GM12878 (cell line): Measurements from ENCODE around the gene PHAF1. TPM values are rescaled to one million over a fixed set of nuclear protein-coding genes. Genes with fewer than 3 reads are reported as not detected.

ENCODE experiments used
- BHLHE40 ChIP-seq, 2 experiments: fragments of 450-650 bp in 1 of 2; IDR thresholded peaks; 2 replicates each; pipeline ENCODE4 v1.6.1; 2011 to 2017; ENCODE audit warnings: low read depth in 2 of 2, borderline replicate concordance in 1 of 2, improper control_type of control experiment in 1 of 2, low read length in 1 of 2, mild to moderate bottlenecking in 1 of 2
- CBFB ChIP-seq: IDR thresholded peaks from 2 replicates; pipeline ENCODE4 v1.6.1; 2016; ENCODE audit warnings: antibody characterized with exemption, low read depth
- CHD2 ChIP-seq: IDR thresholded peaks from 2 replicates; pipeline ENCODE4 v1.6.1; 2011; ENCODE audit warnings: low read depth, low read length, improper control_type of control experiment, borderline replicate concordance
- EED ChIP-seq: sonication (generic); IDR thresholded peaks from 2 replicates; pipeline ENCODE4 v1.6.1; 2016; ENCODE audit warnings: antibody characterized with exemption, low read depth
- ELK1 ChIP-seq: IDR thresholded peaks from 2 replicates; pipeline ENCODE4 v1.6.1; 2012; ENCODE audit warnings: low read depth, low read length, improper control_type of control experiment
- GATAD2B ChIP-seq: fragments of 450-650 bp; conservative IDR thresholded peaks from 2 replicates; pipeline ENCODE4 v1.6.1; 2017; ENCODE audit warnings: low read depth, mild to moderate bottlenecking, moderate library complexity
- HDAC2 ChIP-seq: fragments of 200-600 bp; sonication (generic); IDR thresholded peaks from 2 replicates; pipeline ENCODE4 v1.6.1; 2017
- MYC ChIP-seq: IDR thresholded peaks from 2 replicates; pipeline ENCODE4 v1.6.1; 2011; ENCODE audit warnings: mild to moderate bottlenecking, low read length, moderate library complexity, inconsistent platforms; ENCODE audit not compliant: insufficient read depth, insufficient replicate concordance, insufficient read length, severe bottlenecking
- NR2C1 ChIP-seq: fragments of 450-650 bp; IDR thresholded peaks from 2 replicates; pipeline ENCODE4 v1.6.1; 2017; ENCODE audit warnings: antibody characterized with exemption, mild to moderate bottlenecking, moderate library complexity
- NR2F1 ChIP-seq: fragments of 450-650 bp; conservative IDR thresholded peaks from 2 replicates; pipeline ENCODE4 v1.6.1; 2017; ENCODE audit warnings: mild to moderate bottlenecking
- PKNOX1 ChIP-seq: fragments of 450-650 bp; IDR thresholded peaks from 2 replicates; pipeline ENCODE4 v1.6.1; 2016; ENCODE audit warnings: mild to moderate bottlenecking
- POU2F2 ChIP-seq: IDR thresholded peaks from 3 replicates; pipeline ENCODE4 v1.6.1; 2011; ENCODE audit warnings: low read depth, mild to moderate bottlenecking, low read length, borderline replicate concordance
- RELB ChIP-seq: fragments of 450-650 bp; IDR thresholded peaks from 2 replicates; pipeline ENCODE4 v1.6.1; 2017; ENCODE audit warnings: low read depth, mild to moderate bottlenecking, moderate library complexity
- SPI1 ChIP-seq: IDR thresholded peaks from 2 replicates; pipeline ENCODE4 v1.6.1; 2011; ENCODE audit warnings: low read depth, mild to moderate bottlenecking, low read length, moderate library complexity, borderline replicate concordance; ENCODE audit not compliant: insufficient read depth
- SRF ChIP-seq, 2 experiments: IDR thresholded peaks; 2 replicates each; pipeline ENCODE4 v1.6.1; 2011; ENCODE audit warnings: low read depth in 2 of 2, low read length in 2 of 2, mild to moderate bottlenecking in 1 of 2, moderate library complexity in 1 of 2
- TARDBP ChIP-seq: IDR thresholded peaks from 2 replicates; pipeline ENCODE4 v1.6.1; 2016; ENCODE audit warnings: borderline replicate concordance
- USF1 ChIP-seq: IDR thresholded peaks from 2 replicates; pipeline ENCODE4 v1.6.1; 2011; ENCODE audit warnings: borderline replicate concordance, low read depth, mild to moderate bottlenecking, moderate library complexity, mixed read lengths, low read length; ENCODE audit not compliant: insufficient read depth; ENCODE audit errors: extremely low read length
- YY1 ChIP-seq: IDR thresholded peaks from 2 replicates; pipeline ENCODE4 v1.6.1; 2011; ENCODE audit warnings: low read depth, mild to moderate bottlenecking, low read length
- ZSCAN29 ChIP-seq: fragments of 450-650 bp; IDR thresholded peaks from 2 replicates; pipeline ENCODE4 v1.6.1; 2017; ENCODE audit warnings: mild to moderate bottlenecking, moderate library complexity
- polyA plus RNA-seq, 11 experiments: library from polyadenylated mRNA; depleted of rRNA in 4 of 11; unstranded in 6 of 11; stranded (reverse) in 5 of 11; fragments of >200 nt; fragmentation: Nextera tagmentation in 4 of 11; fragmentation: Illumina TruSeq in 1 of 11; extraction: Ambion mirVana in 4 of 11; extraction: Trizol in 1 of 11; gene quantifications; 1 replicate in 1 of 11; 2 replicates in 10 of 11; pipeline versions ENCODE4 v1.2.1 to v1.2.3, GENCODE V29; 2011 to 2016; ENCODE audit warnings: inconsistent platforms in 2 of 11, missing spikeins in 2 of 11, low read depth in 1 of 11
- total RNA-seq, 4 experiments: library from RNA; depleted of rRNA in 3 of 4; stranded (reverse); fragments of >200 nt in 3 of 4; fragmentation: Illumina TruSeq in 1 of 4; extraction: Trizol in 1 of 4; gene quantifications; 2 replicates each; pipeline versions ENCODE4 v1.2.1 to v1.2.3, GENCODE V29; 2013 to 2021

Gene PHAF1
- total and polyA plus RNA-seq, 10 of the 15 experiments (the other 5 are each of a cell fraction or from before 2014, with no cell fraction given), result 4.5 to 20.9 (median 14.9) TPM

- peak; percentile 7 for TF ChIP-seq USF1
- TF ChIP-seq CHD2, result peak; percentile 54; the same call in 1 of the 2 replicates
- TF ChIP-seq CBFB, result peak; percentile 93
- TF ChIP-seq POU2F2, result 0 out of 3 replicates have a peak, but pooled peaks have one; percentile 25
- peak; percentile 16 for TF ChIP-seq MYC
- TF ChIP-seq TARDBP, result no peak
- TF ChIP-seq NR2C1, result peak; percentile 77
- 0 out of 2 replicates have a peak, but pooled peaks have one; percentile 12 for TF ChIP-seq PKNOX1
- TF ChIP-seq SPI1, result peak; percentile 78
- TF ChIP-seq NR2F1, result peak; percentile 60; the same call in 1 of the 2 replicates
- peak; percentile 97 for TF ChIP-seq GATAD2B
- TF ChIP-seq BHLHE40 (IDR thresholded peaks at IDR 0.05; ENCODE audit: borderline replicate concordance in 1 of 2, low read depth in 2 of 2, low read length in 1 of 2), result peak; percentile 94 to 97
- TF ChIP-seq ZSCAN29, result 0 out of 2 replicates have a peak, but pooled peaks have one; percentile 52
- no peak for TF ChIP-seq EED
- TF ChIP-seq ELK1, result peak; percentile 89
- TF ChIP-seq SRF (IDR thresholded peaks at IDR 0.05; ENCODE audit: low read depth in 2 of 2, low read length in 2 of 2), result 0 out of 4 replicates have a peak, but pooled peaks have one; percentile 21 to 30
- TF ChIP-seq RELB, result peak; percentile 90
- no peak for TF ChIP-seq HDAC2
- peak; percentile 90 for TF ChIP-seq YY1
Measured at GRCh38 chr16:67191995-67192681, 82.4 kb downstream of the PHAF1 start, which contains the start of gene E2F4 (continued).
